Measurements from ENCODE around the gene SORCS3.

- TF ChIP-seq CTCF (IDR thresholded peaks at IDR 0.05) = no peak
- TF ChIP-seq EZH2 (IDR thresholded peaks at IDR 0.05; ENCODE audit: borderline replicate concordance, insufficient read depth, low read depth, low read length, poor library complexity, severe bottlenecking) = no peak
Observed at GRCh38 chr10:104947314-104947713, 306.2 kb downstream of the SORCS3 start.

All from B cell (primary cell).